Epithelial cell of proximal tubule (primary cell): ENCODE data around the gene MBTD1. TPM values are rescaled to one million over a fixed set of nuclear protein-coding genes. Genes with fewer than 3 reads are reported as not detected.
"Not testable (repeated sequence)": the region's sequence is repeated elsewhere in the genome, so short reads cannot be mapped to it uniquely, and the experiment has no call there.

Source experiments
- DNase-seq: peaks from one replicate; pipeline ENCODE4 v3.0.0-alpha.2; 2011; ENCODE audit warnings: low read depth
- H3K4me3 ChIP-seq: 2 replicates; pipeline ENCODE4 v1.5.1; 2011; ENCODE audit warnings: low read depth, mild to moderate bottlenecking, low read length
- CTCF ChIP-seq: conservative IDR thresholded peaks from 2 replicates; pipeline ENCODE4 v1.5.1; 2012; ENCODE audit warnings: low read depth, mild to moderate bottlenecking, low read length
- total RNA-seq: library from RNA; depleted of rRNA; stranded (reverse); fragments of >200 nt; gene quantifications from 2 replicates; pipeline ENCODE4 v1.2.3, GENCODE V29; 2015

The MBTD1 gene
- total RNA-seq, 1 donor from 2014 or later, result 5.1 TPM

GRCh38 chr17:51231999-51232398 is 27.9 kb downstream of the MBTD1 start:
- no peak for DNase-seq
- TF ChIP-seq CTCF, result no peak
- H3K4me3 ChIP-seq, result no peak overlapping the region

GRCh38 chr17:51230306-51230705 is 29.5 kb downstream of the MBTD1 start:
- no peak for TF ChIP-seq CTCF
- no peak overlapping the region for H3K4me3 ChIP-seq
- no peak for DNase-seq

- H3K4me3 ChIP-seq, result no peak overlapping the region
- no peak for DNase-seq
- TF ChIP-seq CTCF, result no peak
These were observed 30.0 kb downstream of the MBTD1 start for GRCh38 chr17:51229889-51230288.

GRCh38 chr17:51228161-51228560 is 31.7 kb downstream of the MBTD1 start:
- no peak for TF ChIP-seq CTCF
- no peak overlapping the region for H3K4me3 ChIP-seq
- no peak for DNase-seq

- H3K4me3 ChIP-seq, DNase-seq: not testable (repeated sequence)
These were observed 34.3 kb downstream of the MBTD1 start for GRCh38 chr17:51225523-51225922.

GRCh38 chr17:51224402-51225262 is 35.2 kb downstream of the MBTD1 start:
- no peak overlapping the region for H3K4me3 ChIP-seq
- TF ChIP-seq CTCF, result no peak
- DNase-seq, result no peak

- TF ChIP-seq CTCF, result no peak
- H3K4me3 ChIP-seq, result no peak overlapping the region
- DNase-seq, result no peak
These were observed 38.5 kb downstream of the MBTD1 start for GRCh38 chr17:51221322-51221721.
